COLO829 (cell line): ENCODE measurements around the gene SALL3.

ENCODE experiments used
- DNase-seq: peaks from one replicate; pipeline ENCODE4 v3.0.0; 2012; ENCODE audit warnings: low spot score

Gene SALL3

DNA sequence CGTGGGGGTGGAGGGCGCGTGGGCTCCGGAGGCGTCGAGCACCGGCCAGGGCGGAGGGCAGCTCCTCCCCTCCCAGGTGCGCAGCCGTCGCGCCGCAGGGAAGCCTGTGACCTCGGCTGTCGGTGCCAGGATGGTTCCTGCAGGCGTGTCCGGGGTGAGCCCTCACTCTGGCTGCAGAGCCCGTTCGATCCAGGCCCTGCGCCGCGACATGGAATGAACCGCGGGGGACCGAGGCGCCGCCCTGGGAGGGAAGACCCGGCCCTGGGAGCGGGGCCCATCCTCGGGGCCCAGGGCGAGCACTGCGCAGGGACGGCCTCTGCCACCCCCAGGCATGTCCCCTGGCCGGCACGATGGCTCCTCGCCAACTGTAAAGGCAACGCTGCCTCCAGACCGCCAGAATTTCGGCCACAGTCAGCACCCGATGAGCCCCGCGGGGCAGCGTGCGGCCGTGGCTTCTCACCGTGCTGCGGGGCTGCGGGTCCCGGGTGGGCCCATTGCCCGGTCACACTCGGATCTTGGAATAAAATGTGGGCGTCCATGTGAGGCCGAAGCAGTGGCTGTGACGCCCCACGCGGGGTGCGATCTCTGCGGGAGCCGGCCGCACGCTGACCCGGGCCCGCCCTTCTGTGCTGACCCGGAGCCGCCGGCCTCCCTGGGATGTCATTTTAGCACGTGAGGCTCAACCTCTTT is 26.6 kb downstream of the SALL3 start:
- no peak for DNase-seq

DNA sequence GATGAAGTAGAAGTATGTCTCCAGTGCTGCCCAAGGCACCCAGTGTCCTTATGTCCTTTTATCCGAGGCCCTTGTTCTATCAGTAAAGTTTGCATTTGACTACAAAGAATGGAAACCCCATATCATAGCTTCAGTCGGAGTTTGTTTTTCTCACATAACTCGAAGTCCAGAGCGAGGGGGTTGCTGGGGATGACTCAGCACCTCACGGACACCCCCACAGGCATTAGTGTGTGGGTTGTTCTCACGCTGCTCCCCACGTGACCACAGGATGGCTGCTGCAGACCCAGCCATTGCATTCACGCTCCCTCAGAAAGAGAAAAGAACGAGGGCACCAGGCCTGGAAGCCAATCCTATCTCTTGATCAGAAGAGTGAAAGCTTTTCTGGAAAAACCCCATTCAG is 27.8 kb downstream of the SALL3 start:
- no peak for DNase-seq

DNA sequence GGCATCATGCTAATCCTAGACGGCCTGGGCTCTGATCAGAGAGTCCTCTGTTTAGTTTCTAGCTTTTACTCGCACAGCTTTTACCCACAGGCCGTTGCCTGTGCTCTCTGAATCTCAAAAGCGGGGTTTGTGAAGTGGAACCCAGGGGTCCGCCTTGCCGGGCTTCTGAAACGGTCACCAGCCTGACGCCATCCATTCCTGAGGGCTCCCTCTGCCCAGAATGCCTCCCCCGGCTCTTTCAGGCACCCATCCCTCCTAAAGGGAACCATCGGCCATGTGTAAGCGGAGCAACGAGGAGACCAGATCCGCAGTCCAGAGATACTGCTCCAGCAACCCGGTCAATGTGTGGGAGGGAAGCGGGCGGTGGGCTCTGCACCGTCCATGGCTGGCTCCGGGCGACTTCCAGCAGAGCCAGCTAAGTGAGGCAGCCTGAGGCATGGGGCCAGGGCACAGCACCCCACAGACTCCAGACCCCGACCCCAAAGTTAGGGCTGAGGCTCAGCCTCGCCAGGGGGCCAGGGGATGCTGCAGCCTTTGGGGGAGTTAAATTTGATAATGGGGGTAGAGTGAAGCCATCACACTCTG is 28.8 kb downstream of the SALL3 start:
- no peak for DNase-seq

DNA sequence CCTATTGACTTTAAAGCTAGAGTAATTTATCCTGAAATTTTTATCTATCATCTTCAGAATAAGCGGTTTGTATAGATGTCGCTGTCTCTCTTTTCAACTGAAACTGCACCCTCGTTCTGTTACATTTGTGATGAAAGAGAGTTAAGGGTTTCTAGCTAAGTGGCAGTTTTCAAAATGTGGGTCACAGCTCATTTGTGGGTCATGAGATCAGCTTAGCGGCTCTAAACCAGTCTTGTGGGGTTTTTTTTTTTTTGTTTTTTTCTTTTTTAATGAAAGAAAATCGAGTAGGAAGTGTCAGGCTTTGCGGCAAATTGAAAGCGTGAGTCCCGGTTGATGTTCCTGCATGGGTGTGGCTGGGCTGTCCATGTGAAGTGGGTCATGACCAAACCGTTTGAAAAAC is 31.2 kb downstream of the SALL3 start:
- DNase-seq = no peak

DNA sequence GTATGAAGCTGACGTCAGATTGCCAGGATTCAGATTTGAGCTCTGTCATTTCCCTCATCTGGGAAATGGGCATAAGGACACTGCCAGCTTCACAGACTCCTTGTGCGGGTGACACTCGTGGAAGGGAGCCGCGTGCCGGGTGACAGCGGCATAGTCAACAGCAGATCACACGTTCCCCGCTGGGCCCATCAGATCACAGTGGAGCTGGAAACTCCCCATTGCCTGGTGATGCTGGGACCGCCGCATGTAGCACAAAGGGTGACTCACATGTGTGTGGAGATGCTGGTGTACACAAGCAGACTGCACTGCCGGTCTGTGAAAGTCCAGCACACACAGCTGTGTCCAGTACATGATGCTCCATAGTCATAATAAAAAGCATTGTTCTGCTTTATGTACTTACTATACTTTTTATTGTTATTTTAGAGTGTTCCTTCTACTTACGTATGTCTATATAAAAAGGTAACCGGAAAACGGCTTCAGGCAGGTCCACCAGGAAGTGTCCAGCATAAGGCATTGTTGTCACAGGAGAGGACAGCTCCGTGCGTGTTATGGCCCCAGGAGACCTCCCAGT is 31.8 kb downstream of the SALL3 start:
- DNase-seq = no peak

DNA sequence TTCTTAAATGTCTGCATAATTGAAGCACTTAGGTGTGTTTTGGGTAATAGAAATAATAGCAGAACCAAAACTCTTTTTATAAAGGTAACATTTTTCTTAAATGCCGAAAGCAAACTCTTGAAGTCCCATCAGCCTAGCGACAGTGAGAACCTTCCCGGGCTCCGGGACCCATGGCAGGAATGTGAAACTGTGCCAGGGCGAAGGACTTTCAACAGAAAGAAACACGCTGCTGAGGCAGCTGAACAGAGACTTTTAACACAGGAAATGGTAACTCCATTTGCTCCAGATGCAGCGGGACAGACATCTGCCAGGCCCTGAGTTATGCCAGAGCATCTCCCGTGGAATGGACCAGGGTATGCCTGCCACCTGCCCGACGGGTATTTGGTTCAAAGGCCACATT is 34.3 kb downstream of the SALL3 start:
- DNase-seq = no peak

DNA sequence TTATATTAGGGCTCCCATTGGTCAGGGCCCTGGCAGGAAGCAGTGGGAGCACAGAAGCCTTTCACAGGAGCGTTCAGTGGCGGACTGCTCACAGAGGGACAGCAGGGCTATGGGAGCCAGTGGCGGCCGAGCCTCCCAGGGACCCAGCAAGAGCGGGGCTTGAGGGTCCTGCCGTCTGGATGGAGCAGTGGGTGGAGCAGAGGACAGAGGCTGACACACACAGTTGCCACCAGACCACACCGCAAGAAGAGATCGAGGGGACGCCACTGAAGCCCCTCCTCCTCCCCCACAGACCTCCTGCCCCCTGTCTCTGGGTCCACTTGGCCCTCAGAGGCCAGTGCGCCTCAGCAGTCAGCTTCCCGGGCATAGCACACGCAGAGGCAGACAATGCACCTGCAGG is 39.3 kb downstream of the SALL3 start:
- no peak for DNase-seq

DNA sequence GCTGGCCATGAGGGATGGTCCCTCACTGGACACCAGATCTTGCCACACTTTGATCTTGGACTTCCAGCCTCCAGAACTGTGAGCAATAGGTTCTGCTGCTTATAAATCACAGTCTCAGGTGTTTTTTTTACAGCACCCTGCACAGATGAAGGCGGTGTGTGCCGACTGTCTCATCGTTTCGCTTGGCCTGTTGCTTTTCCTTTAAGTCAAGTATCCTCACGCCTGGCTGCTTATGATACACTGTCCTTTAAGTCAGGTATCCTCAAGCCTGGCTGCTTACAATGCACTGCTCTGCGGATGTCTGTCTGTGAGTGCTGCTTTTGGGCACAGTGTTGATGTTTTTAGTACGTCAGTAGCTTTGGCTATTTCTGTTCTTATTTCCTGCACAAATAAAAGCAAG is 40.3 kb downstream of the SALL3 start:
- no peak for DNase-seq

DNA sequence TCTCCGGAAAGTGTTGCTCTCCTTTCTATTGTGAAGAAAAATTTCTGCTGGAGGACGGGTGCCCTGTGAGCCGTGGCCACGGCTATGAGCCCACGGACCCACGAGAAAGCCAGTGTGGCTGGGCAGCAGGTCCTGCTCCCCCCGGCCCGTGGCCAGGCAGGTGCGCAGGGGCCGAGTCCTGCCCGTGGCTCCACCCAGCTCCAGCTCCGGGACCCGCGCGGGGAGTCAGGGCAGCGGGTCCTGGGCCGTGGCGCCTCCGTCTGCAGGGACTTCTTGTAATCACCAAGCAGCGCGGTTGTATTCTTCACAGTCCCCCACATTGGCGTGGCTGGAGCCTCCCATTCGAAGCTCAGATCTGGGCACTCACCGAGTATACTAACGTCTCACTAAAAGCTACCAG is 43.0 kb downstream of the SALL3 start:
- no peak for DNase-seq

DNA sequence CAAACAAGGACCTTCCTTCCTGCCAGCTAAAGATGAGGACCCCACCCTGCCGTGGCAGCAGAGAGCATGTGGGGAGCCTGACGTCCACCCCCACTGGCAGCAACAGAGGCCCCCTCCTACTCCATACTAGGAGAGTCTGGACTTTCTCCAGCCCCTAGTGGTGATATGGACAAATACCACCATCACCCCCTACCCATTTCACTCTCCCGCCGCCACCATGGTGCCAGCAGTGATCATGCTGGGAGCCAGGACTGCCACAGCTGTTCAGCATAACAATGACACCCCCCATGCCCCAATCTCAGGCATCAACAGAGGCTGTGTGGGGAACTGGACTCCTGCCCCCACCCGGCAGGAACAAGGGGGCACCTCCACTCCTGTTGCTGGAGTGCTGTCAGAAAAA is 46.9 kb downstream of the SALL3 start:
- no peak for DNase-seq

DNA sequence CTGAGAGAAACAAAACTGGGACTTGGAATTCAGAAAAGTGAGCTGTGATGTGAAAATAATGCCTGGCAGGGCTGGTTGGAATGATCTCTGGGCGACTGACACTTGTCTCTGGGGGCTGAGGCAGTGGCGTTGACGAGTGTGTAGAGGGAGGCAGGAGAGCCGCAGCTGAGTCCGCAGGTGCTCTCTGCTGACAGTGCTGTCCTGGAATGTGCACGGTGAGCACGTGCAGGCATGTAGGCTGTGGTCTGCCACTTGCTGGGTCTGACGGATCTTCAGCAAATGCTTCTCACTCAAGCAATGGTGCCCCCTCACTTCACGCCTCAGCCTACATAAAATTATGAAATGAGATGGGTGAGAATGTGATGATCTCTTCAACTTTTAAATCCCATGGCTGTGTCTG is 51.1 kb downstream of the SALL3 start:
- DNase-seq = no peak

DNA sequence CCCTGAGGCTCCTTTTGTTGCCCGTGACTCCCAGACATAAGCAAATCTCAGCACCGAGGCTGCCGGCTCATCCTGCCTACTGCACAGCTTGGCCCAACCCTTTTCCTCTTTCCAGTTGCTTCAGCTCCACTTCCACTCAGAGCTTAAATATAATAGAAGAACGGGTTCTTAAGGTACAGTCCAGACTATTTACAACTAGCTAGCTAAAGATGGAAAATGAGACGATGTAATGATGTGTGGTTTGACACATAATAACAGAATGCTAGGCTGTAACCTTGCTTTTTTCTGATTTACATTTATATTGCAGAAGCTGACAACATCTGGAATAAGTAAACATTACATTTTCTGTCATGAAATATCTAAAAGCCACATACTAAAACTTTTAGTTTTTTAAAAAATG is 62.7 kb downstream of the SALL3 start:
- no peak for DNase-seq

DNA sequence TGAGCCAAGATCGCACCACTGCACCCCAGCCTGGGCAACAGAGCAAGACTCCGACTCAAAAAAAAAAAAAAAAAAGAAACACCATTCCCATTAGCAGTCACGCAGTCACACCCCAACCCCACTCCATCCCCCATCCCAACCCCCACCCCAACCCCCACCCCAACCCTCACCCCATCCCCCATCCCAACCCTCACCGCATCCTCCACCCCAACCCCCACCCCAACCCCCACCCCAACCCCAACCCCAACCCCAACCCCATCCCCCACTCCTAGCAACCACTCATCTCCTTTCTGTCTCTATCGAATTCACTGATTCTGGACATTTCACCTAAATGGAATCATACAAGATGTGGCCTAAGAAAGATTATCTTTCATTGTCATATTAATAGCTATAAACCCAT is 63.7 kb downstream of the SALL3 start:
- DNase-seq = no peak

DNA sequence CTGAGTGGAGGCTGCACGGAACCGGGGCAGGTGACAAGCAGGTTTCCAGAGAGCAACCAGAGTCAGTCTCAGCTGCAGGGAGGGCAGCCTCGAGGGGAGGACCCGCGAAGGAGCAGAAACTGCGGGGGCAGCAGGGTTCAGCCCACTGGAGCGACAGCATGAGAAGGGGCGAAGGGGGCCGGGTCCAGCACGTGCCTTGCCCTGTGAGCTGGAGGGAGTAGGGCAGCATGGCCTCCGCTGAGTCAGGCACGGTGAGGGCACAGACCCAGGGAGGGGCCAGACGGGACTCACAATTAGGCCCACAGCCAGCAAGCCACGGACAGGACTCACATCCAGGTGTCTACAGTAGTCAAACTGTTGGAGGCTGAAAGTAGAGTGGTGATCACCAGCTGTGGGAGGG is 66.9 kb downstream of the SALL3 start:
- DNase-seq = no peak

DNA sequence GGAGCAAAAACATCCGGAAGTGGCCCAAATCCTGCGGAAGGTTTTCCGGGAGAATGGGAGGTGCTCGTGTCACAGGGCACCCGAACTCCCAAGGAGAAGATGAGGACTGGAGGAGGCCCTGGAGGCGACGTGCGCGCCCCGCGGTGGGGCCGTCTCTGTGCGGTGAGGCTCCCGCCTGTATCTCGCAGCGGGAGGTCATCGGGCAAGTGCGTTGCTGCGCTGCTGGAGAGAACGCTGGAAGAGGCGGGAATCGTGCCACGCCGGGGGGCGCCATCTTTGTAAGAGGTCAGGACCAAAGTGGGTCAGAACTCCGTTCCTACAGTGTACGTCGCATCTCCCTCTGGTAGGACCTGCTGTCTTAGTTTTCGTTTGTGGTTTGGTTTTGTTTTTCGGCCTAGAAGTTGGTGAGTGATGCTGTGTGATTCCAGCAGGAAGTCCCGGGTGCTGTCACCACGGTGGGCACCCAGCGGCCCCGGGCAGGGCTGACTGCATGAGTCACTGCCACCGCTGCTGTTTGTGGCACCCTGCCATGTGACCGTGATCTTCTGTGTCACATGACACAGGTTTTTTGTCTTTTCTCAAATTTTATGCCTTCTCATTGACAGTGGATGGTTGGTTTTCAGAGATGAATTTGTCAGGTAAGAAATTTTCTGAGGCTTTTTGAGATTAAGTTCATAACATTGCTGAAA is 68.1 kb downstream of the SALL3 start:
- DNase-seq = no peak

DNA sequence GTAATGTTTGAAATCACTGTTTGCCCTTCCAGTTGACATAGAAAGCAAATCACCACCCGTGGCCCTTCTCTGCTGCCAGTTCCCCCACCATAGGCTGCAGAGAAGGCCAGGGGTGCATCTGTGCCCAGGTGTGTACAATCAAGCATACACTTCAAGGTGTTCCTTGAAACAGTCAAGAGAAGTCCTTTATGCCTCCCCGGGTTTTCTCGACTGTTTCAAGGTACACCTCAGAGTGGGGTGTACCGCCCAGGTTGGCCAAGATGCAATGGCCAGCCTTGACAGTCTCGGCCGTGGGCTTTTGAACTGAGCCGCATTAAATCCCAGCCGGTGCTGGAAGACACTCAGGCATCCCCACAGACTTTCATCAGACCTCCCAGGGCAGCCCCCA is 68.6 kb downstream of the SALL3 start:
- no peak for DNase-seq

DNA sequence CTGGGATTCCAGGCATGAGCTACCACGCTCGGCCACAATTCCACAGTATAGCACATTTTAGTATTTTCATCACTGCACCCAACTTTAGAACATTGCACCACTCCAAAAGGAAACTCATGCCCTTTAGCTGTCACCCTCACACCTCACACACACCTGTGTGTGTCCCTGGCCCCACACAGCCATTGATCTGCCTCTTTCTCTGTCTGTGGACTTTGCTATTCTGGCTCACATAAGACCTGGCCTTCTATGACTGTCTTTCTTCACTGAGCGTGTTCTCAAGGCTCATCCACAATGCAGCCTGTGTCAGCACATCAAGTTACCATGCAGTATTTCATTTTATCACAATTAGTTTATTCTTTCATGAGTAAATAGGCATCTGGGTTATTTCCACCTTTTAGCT is 69.9 kb downstream of the SALL3 start:
- peak; percentile 21 for DNase-seq
